Colon (tissue), 2 donors: ENCODE results near the gene ZCCHC2.

Experiments
- FAIRE-seq: peaks from 2 replicates; lab custom pipeline; 2012; peaks lifted over from hg19 to GRCh38; lab: Jason Lieb, UNC
- donor health status: control.
- donor health status: control.

The ZCCHC2 gene

DNA sequence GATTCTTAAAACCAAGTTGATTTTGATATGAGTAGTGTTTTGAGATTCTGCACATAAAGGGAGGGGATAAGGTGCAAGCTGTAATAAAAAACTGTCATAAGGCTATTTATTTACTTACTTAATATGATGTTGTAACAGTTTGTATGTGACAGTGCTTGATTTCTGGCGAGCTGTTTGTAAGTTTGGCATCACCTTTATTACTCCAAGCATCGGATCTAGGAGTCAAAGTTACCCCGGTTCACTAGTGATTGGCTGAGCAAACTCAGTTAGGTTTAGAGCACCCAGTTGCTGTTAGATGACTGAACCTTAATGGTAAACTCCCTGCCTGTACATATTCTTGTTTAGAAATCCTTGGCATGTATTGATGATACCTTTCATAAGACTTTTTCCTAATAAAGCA, 16.1 kb downstream of the ZCCHC2 start:
- no peak for FAIRE-seq

DNA sequence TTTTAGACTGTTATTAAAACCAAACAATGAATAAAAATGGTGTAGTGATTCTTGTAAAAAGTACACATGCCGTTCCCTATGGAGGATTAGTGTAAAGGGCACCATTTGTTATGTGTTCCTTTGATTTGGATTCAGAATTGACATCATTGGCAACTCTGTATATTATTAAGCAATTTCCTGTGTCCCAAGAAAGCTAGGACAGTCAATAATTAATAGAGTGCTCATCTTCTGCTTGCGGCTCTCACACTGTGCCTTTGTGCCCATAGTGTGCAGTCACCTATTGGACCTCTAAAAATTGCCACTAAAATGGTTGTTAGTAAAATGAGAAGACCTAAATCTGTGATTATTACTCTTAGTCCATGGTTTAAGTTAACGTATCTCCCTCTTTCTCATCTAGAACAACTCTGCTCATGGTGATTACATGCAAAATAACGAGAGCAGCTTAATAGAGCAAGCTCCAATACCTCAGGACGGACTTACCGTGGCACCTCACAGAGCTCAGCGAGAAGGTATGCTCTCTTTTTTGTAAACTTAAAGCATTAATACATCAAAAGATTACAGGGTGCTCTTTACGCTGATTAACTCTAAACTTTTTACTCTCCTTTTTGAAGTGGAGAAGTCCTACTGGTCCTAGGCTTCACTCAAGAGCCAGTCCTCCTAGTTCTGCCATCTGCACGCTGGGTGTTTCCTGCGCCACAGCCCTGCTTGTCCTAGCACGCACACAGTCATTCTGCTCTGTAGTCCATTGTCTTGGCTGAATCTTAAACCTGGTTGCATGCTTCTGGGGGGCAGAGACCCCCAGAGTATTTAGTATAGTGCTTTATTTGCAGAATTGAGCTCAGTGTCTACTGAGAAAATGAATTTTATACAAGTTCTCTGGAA, 16.7 kb downstream of the ZCCHC2 start:
- FAIRE-seq: no peak

- FAIRE-seq: no peak
Observed at GRCh38 chr18:62543021-62543420, 20.2 kb downstream of the ZCCHC2 start.

- FAIRE-seq: no peak
Observed at GRCh38 chr18:62545098-62545497, 22.3 kb downstream of the ZCCHC2 start.

DNA sequence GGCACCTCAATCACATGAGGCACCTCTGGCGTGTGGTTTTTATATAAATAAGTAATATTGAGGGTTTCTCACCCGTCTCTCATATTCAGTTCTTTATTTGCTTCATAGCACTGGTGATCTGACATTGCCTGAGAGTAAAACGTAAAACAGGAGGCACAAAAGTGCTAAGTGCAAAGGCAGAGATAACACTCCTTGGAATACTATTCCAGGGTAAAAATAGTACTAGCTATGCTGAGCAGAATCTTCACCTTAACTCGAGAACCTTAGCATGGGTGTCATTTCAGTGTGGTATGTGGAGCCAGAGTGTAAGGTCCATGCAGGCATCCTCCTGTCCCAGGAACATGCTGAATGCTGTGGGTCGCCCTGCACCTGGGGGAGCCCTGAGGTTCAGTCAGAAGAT, 26.9 kb downstream of the ZCCHC2 start:
- FAIRE-seq: no peak

DNA sequence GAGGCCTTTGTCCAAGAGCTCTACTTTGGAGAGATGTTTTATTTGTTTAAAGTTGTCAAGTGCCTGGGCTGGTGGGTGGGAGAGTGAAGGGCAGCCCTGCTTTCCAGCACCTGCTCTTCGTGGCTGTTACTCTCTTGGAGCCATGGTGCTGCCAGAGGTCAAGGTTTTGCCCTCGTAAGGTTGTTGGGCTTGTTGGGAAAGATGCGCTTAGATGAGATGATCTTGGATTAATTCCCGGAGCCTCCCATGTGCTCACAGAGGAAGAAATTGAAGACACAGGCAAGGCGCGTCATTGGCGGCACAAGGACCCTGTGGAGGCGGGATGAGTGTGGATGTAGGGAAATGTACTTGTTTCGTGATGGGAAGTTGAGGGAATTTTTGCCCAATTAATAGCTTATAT, 27.9 kb downstream of the ZCCHC2 start:
- FAIRE-seq: no peak

GRCh38 chr18:62551972-62552513, 29.2 kb downstream of the ZCCHC2 start:
- no peak for FAIRE-seq

DNA sequence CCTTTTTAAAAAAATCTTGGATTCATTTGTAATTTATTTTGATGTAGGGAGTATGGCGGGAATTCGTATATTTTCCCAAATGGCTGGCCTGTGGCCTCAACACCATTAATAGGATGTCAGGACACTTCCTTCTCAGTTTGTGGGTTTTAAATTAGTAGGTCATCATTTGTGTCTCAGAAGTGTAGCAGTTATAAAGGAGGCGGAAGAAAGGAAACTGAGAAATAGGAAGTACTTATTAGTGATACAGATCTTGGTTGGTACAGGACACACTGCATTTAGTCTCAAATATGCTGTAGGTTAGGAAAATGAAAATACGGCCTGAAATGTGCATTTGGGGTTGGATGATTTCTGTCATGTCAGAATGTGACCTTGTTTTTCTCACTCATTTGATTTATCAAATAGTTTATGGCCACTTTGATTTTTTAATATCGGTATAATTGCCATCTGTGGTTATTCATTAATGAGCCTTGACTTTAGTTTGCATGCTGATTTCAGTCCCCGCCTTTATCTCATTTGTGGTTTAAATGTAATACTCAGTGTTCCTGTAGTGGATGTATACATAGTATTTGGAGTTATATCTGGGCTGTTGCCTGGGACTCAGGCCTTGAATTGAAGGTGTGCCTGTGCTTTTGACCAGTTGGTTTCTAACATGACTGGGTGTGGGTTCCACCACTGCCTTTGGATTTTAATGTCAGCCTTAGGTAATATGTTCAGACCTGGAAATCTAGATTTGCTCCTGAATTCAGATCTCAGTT, 31.4 kb downstream of the ZCCHC2 start:
- no peak for FAIRE-seq

DNA sequence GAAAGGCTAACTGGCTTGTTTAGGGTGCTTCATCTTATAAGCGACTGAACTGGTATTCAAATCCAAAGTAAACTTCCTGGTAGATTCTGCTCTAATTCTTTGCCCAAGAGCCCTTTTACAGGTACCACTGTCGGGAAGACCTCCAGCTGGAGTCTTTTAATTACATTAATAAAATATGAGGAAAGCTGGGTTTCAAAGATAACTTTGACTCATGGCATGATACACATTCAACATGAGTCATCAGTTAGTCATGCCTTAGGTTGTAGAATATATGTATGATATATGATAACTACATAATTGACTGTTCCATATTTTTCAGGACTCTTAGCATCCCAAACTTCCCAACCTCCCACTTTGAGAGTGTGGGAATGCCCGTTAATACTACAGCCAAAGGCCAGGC, 32.3 kb downstream of the ZCCHC2 start:
- no peak for FAIRE-seq

DNA sequence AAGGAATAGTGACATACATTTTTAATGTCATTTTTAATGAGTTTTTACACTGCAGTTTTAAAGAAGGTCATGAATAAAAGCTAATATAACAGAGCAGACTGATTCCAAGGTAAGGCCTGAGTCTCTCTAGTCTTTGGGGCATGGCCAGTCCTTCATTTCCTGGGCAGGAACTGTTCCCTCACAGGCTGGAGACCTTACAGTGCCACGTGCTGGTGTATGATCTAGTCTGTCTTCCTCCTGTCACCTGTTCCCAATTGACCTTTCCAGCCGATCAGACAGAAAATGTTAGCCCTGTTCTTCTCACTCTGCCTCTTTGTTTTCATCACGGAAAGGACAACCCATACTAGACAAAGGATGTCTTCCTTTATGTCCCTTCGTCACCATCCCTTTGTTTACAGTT, 33.6 kb downstream of the ZCCHC2 start:
- no peak for FAIRE-seq

DNA sequence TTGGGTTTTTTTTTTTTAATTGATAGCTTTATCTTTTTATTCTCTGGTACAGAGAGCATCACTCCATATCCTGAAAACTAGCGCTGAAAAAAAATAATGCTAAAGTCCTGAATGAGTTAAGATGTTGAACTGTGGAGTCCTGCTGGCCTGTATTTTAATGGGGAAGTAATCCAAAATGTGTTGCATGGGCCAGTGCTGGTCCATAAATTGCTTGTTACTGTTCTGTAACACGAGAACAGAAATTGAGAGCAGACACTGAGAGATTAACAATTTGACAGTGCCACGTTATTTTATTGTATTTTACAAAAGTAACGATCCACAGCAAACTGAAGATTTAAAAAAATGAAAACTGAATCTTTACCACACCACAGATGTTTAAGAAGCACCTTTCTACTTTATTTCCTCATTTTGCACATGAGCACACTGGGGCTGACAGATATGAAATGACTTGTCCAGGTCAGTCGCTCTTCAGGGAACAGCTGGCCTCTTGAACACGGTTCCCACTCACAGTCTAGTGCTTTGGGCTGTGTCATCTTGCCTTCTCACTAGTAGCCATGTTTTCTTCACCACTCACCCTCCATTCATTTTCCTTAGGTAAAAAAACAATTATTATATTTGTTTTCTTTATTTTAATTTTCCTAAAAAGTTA, 35.3 kb downstream of the ZCCHC2 start:
- FAIRE-seq: no peak

DNA sequence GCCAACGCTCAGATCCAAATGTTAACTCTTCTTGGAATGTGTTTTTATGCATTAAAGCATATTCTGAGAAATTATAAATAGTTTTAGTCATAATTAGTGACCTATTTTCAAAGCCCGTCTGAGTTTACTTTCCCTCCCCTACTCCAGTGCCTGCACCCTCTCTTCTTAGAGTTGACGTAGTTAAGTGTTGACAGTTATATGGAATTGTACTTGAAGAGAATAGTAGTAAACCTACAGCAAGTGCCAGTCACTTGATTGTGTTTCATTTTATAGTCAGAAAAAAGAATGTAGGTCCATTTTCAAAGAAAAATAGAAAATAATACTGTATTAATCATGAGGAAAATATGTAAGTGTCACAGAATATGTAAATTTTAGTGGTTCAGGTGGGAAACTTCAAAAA, 41.2 kb downstream of the ZCCHC2 start:
- FAIRE-seq: no peak

DNA sequence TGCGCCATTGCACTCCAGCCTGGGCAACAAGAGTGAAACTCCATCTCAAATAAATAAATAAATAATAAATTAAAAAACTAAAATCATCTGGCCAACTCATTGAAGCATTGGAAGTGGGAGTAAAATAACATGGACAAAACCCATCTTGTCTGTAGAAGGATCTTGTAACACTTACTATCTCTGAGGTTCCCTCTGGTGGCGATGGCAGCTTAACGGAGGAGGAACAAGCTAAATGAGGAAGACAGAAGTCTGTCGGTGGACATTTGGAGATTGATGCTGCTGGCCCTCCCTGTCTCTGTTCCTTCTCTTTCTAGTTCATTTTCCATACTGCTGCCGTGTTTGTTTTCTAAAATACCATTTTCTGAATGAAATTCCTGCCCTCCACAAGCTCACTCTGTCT, 43.4 kb downstream of the ZCCHC2 start:
- no peak for FAIRE-seq

- no peak for FAIRE-seq
Observed at GRCh38 chr18:62566818-62567217, 44.0 kb downstream of the ZCCHC2 start.

DNA sequence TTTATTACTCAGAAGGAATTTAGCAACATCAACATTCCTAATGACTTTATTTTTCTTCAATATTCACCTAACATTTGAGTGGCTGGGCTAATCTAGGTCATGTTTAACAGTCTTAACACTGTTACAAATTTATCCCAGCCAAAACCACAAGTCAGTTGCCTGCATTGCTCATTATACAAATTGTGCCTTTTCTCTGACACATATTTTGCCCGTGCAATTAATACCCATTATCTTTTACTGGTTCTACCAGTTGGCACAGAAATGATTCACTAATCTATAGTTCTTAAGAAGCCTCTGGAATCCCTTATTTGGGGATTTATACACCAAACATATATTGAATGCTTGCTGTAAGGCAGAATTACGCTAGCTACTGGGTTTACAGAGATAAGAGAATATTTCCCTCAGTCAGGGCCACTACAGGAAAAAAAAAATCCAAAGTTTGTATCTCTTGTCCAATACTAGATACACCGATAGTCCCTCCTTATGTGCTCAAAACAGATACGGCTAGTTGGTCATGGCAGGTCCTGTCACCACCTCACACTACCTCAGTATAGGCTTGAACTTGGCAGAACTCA, 46.3 kb downstream of the ZCCHC2 start:
- no peak for FAIRE-seq

- FAIRE-seq: no peak
Observed at GRCh38 chr18:62571037-62571436, 48.2 kb downstream of the ZCCHC2 start.

DNA sequence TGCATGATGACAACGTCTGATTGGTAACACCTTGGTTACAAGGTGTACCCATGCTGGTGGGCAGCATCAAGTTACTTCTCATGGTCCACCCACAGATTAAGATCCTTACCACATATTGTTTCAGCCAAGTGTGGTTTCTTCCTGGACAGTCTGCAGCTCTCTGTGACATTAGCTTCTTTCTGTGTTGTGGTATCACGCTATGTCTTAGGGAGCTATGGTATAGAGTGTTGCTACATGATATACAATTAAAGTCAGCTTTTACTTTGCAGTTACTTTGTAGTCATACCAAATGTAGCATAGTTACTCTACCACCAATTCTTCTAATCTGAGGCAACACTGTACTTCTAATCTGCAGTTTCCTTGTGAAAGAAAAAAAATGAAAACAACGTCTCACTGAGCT, 48.8 kb downstream of the ZCCHC2 start:
- no peak for FAIRE-seq

DNA sequence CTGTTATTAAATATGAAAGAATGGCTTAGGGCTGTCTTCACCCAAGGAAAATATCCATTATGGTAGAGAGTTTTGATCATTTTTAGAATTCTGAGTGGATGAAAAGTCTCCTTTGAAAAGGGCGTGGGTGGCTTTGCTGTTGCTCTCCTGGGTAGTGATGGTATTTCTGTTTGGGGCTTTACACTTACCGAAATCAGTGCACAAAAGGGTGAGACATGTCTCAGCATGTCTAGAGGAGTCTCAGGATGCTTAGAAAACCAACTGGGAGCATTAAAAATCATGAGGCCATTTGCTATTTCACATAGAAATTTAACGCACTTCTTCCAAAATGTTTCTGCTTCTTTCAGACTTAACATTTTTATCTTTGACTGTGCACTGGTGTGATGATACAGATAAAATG, 49.6 kb downstream of the ZCCHC2 start:
- no peak for FAIRE-seq

GRCh38 chr18:62574776-62575175, 52.0 kb downstream of the ZCCHC2 start:
- no peak for FAIRE-seq

DNA sequence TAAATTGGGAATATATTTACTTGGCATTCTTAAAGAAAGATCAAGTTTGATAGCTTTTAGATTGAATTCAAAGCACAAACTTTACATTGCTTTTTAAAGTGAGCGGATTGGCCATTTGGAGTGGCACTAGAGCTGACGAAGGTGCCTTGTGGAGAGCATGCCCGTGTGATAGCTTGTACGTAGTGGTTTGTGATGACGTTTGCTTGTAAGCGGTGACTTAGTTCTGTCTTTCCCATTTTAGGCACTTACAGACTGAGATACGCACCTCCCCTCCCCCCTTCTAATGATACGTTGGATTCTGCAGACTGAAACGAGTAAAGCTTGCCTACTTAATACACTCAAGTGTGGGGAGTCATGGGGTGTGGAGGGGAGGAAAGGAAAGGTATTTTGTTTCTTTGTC, 53.4 kb downstream of the ZCCHC2 start:
- no peak for FAIRE-seq

DNA sequence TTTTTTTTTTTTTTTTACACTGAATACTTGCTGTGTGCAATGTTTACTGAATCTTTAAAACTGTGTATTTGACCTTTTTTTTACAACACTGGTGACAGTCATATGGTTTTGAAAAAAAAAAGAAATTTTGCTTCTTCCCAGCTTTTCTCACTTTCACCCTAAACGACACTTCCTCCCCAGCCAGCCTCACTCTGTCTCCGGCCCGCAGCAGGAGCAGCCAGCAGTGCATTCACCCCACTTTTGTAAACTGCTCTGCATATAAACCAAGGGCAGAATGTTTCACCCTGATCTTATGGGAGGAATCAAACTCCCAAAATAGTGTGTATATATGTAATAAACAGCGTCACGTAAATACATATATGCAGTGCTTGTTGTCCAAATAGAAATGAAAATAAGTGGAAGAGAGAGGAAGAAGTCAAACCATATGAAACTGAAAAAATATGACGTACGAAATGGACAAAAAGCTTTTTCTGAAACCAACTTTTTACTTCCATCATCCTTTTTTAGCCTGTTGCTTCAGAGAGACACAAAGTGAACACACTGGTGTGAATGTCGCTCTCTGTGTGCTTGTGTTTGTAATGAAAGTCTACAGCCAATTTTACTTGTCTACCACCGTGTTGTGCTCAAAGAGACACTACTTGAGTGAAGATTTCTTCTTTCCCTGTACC, 54.2 kb downstream of the ZCCHC2 start:
- no peak for FAIRE-seq

GRCh38 chr18:62577765-62578164, 54.9 kb downstream of the ZCCHC2 start:
- no peak for FAIRE-seq
